ENCODE results near the gene PALLD. TPM values are rescaled to one million over a fixed set of nuclear protein-coding genes. Genes with fewer than 3 reads are reported as not detected.
A peak's percentile ranks its signal among the peaks of the same experiment; 100 is the strongest.

The PALLD gene
- total RNA-seq, 1 donor from 2014 or later, result 8.9 TPM

DNA sequence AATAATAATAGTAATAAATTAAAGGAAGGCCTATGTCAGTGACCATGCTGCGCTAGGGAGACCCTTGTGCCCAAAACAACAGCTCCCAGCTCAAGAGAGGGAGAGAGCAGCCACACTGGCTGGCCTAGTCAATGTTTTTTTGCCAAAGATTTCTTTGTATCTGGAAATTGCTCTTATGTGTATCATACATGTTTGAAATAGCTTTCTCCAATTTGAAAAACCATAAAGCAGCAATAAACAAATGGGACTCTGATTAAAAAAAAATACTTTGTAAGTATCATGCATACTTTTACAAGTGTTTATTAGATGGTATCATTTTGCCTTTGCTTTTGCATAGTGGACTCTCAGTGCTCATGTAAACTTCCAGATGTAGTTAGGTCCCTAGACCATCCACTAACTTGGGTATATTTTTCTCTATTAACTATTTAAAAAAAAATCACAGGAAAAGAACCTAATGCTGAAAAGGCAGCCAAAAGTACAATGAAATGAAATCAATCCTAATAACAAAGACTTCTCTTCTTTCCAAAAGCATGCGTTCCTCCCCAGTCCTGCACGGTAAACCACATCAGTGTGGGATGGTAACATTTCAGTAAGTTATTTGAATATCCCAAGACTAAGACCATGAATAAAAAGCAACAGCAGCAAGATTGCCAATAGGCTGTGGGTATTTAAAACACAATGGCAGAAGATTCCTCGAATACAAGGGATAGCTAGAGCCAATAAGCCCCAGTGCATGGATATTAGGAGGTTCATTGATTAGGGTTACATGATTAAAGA, 117.6 kb downstream of the PALLD start:
- ATAC-seq, result no peak
- DNase-seq (ENCODE audit: low spot score), result no peak

DNA sequence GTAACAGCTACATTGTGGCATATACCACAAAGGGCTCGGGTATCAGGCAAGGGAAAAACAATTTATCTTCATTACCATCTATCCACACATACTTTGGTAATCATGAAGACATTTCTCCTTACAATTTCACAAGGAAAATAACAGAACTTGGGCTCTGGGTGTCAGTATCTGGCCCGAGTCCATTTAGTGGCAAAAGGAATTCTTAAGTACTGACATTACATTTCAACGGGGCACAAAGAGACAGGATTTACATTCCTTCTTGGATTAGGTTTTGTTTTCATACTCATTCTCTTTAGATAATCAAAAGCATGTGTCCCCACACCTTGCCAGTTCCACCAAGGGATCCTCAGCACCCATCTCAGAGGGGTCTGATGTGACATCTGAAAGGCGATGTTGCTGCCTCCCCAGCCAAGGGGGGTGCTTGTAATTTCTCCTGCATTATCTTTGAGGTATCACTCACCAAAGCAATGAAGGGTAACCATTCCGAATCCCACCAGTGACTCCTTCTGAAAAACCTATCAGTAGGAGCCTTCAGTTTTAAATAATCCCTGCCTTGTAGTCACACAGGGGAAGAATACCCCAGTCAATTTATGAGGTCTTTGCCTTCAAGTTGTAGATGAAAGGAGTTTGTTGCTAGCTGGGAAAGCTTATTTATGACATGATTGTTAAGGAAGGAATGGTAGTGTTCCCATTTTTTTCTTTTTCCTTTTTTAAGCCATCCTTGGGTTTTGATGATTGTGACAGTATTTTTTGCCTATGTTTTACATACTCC, 118.6 kb downstream of the PALLD start:
- DNase-seq (ENCODE audit: low spot score) (no peak), ATAC-seq (no peak)

DNA sequence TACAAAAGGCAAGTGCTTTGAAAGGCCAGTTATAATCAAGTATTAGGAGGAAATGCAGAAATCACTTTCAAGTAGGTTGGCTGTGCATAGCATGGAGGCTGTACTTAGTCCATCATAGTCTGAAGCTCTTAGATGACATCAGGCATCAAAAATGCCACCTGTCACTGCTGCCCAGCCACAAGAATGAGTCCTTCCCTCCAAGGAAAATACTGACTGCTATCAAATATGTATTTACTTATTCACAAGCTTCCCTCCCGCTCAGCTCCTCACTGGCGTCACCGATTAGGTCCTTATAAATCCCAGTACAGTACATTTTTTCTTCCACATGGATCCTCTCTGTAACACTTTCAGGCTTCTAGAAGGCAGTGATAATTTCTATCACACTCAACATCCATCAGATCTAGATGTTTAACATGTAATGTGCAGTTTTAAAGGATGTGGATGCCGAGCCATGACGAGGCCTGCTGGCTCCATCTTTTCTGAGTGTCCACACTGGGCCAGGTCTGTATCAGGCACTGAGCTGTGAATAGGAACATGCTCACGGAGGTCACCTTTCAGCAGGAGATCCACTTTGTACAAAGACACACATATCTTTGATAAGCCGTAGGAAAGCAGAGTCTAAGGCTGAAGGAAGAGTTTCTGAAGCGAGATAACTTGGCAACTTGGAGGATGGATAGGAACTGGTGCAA, 121.9 kb downstream of the PALLD start:
- ATAC-seq (no peak), DNase-seq (ENCODE audit: low spot score) (no peak)

DNA sequence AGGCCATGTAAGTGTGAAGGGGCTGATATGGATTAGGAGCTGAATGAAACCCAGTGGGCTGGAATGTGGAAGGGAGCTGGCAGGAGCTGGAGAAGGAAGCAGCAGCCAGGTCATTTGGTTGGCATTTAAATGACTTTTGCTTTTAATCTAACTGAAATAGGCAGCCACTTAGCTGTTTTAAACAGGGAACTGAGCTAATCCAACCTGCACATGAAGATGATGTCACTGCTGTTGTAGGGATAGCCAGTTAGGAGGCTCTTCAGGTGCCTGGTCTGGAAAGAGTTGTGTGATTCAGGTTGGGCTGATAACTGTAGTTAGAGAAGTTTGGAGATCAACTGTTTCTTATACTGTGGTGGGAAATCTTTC, 122.4 kb downstream of the PALLD start:
- ATAC-seq (no peak), DNase-seq (ENCODE audit: low spot score) (no peak)

DNA sequence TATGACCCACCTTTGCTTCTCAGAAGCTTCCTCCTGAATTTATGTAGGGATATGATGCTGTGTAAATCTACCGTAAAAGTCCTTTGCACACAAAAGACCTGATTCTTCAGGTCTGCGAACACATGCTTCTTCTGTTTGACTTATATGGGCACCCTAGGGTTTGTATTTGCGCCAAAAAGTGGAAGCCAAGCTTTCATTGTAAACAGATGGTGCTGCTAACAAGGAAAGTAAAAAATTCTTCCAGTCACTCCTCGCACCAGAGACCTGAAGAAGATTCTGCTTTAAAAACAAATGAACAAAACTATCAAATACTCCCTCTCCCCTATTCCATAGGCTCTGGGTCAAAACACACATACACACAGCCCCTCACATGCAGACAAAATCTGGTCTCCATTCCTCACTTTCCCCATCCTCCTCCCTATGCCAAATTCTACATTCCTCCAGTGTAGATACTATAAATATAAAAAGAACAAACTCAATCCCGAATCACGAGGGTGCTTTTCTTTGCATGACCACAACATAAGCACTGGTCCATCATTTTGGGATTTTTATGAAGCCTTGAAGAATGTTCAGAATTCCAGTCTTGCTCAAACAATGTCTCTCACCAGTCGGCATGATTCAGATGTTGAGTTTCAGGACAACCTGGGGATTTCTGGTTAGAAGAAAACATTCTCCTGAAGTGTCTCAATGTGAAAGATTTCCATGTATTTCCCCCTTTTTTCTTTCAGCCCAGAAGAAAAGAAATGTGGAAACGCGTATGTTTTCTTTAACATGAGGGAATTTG, 125.1 kb downstream of the PALLD start:
- DNase-seq (ENCODE audit: low spot score) (no peak), ATAC-seq (no peak)

DNA sequence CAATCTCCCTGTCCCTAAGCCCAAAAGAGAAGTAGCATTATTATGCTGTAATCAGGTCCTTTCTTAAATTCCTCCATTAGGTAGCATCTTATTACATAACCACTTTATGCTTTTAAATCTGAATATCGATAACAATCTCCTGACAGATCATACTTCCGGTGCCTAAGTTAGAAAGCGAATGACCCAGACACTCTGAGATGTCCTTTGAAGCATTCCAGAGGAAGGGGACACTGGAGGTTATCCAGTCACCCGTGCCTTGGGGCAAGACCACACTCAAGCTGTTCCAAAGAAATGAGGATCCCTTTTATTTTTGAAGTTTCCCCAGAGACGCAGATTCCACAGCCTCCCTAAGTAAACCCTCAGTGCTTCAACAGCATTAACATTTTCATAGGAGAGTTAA, 125.7 kb downstream of the PALLD start:
- ATAC-seq (no peak), DNase-seq (ENCODE audit: low spot score) (no peak)

DNA sequence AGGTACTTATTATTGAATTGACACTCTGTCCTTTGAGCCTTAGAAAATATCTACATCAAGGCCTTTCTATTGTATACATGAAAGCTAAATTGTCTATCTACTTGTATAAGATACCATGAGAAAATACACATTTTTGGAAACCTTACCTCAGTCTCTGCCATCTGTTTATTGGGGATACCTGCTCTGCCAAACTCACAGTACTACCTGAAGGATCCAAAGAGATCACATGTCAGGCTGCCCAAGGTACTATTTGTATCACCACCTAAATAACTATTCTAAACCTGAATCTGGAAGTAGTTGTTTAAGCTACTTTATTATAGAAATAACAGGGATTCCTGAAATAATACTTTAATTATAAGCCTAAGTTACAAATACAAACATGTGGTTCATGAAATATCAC, 126.2 kb downstream of the PALLD start:
- ATAC-seq, result no peak
- DNase-seq (ENCODE audit: low spot score), result no peak

DNA sequence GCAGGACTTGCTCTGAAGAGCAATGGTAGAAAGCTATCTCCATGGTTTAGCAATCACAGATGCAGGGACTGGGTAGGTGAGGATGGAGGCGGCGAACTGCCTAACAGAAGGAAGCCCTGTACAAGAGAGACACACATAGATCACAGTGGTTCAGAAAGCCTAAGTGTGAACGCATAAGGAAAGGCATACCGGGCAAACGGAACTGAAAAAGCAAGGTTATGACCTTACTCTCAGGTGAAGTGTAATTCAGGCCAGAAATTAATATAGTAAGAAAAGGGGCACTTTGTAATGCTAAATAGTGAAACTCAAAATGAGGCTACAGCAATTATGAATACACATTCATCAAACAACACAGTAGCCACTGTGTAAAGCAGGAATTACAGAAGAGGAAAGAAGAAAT, 126.6 kb downstream of the PALLD start:
- ATAC-seq (no peak), DNase-seq (ENCODE audit: low spot score) (no peak)

DNA sequence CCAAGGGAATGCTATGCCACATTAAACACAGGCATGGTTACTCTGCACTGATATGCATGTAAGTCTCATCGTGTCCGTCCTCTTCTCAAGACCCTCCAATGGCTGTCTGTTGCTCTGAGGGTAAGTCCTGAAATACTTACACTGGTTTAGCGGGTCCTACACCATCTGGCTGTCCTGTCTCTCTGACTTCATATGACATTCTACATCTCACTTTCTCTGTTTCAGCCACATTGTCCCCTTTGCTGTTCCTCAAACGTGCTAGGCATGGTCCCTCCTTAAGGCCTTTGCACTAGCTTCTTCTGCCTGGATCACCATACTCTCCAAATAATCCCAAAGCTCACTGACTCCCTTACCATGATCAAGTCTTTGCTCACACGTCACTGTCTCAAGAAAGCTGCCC, 131.4 kb downstream of the PALLD start:
- ATAC-seq (no peak), DNase-seq (ENCODE audit: low spot score) (no peak)

DNA sequence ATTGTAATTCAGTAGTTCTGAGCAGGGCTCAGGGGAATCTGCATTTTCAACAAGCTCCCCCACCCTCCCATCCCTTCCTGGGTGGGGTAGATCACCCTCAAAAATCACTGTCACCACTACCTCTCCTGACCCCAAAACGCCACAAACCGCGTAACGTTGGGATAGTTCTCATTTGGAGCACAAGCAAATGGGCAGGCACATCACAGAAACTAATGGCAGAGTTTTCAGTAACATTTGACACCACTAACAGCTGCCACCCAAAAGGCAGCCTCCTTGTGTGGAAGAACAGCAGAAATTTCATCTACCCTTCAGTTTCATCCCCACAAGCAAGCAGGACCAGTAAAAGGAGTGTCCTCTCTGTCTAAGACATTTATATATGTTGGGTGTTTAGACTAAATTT, 132.7 kb downstream of the PALLD start:
- DNase-seq (ENCODE audit: low spot score) (no peak), ATAC-seq (no peak)

DNA sequence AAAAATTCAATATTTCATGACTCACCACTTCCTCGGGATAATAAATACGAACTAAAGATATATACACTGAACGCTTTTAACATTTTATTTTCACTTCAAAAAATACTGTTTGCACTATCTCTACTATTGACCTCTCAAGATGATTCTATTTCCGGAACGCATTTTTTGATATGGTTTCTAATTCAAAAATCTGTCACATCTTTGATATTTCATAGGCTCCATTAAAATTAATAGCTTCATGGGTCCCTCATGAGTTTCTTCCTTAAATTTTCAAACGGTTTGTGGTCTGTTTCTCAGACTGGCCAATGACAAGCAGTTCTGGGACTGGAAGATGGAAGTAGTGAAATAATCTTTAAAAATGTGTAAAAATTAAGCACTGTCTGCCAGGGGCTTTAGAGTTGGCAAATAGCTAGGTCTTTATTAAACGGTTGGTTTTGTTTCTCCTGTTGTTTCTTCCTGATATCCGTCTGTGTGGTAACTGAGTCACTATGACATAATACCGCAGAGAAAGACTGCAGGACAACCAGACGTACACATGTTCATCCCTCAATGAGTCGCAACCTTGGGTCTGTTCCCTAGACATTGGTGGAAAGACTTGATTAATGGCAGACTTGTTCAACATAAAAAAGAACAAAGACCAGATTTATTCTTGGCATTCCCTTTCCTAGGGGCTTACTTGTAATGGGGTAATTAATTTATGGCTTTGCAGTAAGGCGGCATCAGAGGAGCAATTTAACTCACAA, 133.8 kb downstream of the PALLD start:
- DNase-seq (ENCODE audit: low spot score) (no peak), ATAC-seq (no peak)

DNA sequence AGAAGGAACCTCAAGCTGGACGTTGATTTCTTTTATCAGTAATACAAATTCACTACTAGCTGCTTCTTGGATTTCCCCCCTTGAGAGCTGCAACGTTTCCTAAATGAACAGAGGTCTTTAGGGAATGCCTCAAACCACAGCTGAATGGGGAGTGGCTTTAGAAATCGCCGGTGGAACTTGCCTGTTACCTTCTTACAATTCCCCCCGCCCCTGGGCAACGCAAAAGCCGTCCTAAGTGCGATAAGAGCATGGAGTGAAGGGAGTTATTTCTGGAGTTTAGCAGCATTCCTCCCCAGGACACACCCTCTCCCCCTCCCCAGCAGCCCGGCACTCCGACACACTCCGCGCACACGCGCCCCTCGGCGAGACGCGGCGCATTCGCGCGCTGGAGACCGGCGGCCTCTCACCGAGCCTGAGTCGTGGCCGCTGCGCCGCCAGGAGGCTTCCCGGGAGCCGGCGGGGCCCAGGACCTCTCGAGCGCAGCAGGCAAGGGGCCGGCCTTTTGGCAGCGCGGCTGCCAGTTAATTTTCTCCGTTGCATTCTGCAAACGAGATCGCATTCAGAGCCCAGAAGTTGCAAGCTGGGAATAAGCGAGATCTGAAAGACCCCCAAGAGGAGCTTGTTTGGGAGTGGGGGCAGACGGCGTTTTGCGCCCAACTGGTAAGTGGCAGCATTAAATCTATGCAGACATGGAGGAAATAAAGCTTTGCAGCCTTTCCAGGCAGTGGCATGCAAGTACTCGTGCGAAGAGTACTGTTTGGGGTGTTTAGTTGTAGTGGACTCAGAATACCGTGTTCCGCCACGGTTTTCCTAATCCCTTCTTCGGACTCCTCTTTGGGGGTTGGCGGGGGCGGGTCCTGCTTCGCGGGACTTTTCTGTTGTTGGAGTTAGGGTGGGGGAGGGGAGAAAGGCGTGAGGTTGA, 134.7 kb downstream of the PALLD start:
- ATAC-seq (peak; percentile 97), DNase-seq (ENCODE audit: low spot score) (peak; percentile 59)

DNA sequence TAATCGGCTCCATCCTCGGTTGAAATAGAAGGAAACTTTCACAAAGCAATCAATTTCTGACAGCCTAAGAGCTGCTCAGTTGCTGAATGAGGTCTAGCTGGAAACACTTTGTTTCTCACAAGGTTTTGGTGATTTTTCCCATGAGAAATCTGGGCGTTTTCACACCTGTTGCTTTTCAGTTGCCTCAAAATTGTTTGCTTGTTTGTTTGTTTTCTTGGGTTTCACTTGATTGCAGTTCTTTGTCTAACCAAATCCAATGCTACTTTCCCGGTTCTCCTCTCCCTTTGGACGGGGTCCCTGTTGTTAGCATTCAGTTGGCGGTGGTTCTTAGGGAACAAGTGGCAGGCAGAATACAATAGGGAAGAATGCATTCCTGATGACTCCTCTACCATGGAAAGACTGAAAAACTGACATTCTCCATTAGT, 135.5 kb downstream of the PALLD start:
- ATAC-seq (no peak), DNase-seq (ENCODE audit: low spot score) (no peak)

DNA sequence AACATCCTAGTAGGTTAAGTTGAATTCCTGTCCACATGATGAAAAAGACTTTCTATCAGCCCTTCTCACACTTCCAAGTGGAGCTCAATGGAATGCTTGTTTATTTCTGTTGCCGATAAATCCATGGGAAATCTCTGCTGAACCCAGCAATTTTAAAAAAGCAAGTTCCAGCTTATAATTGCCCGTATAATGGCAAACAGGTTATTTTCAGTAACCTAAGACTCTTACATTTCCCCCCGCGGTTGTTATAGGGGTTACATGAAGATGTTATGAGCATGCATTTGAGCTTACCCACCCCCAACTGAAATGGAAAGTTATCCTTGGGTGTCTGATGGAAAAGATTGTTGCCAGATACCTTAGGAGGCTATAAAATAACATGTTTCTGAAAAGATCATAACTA, 136.2 kb downstream of the PALLD start:
- ATAC-seq, result no peak

DNA sequence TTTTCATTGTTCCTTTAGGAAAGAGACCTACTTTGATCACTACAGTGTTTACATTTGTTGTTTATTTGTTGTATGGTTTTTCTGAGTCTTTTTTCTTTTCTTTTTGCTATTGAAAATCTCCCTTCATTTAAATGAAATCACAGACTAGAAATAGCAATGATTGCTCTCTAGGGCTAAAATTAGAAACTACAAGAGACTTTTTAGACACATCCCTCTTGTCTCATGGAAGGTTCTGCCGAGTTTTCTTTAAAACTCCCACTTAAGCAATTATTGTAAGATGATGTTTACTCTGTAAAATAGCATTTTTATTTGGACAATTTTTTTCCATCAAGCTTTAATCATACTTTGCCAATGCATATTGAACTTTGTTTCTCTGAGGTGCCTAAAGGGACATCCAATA, 136.6 kb downstream of the PALLD start:
- DNase-seq (ENCODE audit: low spot score), result no peak
- no peak for ATAC-seq

More for the DNA sequence above, 136.2 kb downstream of the PALLD start:
- DNase-seq (ENCODE audit: low spot score), result no peak

DNA sequence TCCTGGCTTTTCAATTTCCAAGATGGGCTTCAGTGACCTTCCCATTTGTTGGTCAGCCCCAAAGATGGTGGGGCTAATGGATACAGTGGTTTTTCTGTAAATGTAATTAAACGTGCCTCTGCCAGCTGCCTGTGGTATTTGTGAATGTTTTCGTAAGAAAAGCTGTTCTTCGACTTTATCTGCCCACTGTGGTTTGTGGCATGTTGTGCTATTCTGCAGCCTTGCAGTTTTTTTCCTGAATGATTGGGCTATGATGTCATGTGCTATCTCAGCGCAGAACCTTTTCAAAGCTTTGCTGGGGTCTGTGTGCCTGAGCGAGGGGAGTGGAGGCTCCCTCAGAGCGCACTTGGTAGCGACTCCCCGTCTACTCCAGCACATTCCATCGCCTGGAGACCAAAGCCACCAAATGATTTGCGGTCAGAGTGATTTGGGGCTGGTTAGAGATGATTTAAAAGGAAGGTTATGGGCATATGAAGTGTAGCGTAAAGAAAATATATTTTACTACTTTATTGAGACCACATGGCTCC, 137.5 kb downstream of the PALLD start:
- DNase-seq (ENCODE audit: low spot score) (no peak), ATAC-seq (no peak)

DNA sequence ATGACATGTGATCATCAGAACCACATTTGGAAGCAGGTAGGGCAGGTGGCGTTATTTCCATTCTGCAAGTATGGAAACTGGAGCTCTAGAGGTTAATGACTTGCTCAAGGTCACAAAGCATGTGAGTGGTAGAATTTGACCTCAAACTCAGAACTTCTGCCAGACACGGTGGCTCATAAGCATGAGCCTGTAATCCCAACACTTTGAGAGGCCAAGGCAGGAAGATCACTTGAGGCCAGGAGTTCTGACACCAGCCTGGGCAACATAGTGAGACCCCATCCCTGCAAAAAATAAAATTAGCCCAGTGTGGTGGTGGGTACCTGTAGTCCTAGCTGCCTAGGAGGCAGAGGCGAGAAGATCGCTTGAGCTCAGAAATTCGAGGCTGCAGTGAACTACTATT, 139.2 kb downstream of the PALLD start:
- DNase-seq (ENCODE audit: low spot score) (no peak), ATAC-seq (no peak)

DNA sequence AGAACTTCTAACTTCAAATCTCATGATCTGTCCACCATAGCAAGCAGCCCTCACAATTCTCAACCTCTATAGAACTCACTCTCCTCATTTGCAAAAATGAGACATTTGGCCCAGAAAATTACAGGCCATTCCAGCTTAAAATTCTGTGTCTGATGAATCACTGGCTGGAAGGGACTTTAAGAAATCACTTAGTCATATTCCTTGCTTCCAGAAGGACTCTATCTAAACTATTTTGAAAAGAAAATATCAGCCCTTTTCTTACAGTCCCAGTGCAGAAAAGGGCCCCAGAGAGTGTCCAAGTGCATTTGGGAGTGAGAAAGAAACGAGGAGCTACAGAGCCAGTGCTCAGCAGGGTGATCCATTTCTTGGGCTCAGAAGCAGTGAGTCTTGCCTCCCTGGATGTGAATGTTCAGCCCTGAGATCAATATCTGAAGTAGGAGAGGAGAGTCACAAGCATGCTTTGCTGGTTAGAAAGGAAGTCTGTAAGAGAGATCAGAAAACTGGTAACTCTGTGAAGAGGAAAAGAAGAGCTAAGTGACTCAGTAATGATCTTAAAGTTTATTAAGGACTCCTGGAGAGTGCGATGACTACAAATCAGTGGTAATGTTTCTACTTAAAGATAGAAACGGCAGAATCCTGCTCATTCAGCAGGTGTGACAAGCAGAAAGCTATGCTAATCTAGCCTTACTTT, 139.8 kb downstream of the PALLD start:
- no peak for ATAC-seq
- DNase-seq (ENCODE audit: low spot score), result no peak
